ENCODE results near the gene CRTAC1. TPM values are rescaled to one million over a fixed set of nuclear protein-coding genes. Genes with fewer than 3 reads are reported as not detected.

CRTAC1 gene
- total RNA-seq, 1 experiment from 2014 or later: 0.46 TPM

DNA sequence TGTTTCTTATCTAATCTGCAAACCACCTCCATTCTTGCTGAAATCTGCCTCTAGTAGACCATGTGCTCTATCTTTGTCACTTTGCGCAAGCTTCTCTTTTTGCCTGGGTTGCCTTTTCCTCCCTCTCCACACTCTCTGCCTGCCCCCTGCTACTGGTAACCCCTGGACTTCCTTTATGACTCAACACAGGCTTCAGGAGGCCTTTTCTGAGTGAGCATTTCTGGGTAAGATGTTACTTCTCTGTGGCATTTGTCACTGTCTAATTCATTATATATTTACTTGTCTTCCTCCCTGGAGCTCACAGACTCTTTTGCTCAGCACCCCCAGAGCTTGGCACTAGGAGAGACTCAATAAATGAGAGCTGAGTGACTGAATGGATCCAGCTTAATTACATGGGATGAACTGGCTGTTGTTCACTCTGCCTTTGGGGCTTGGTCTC, 172.4 kb downstream of the CRTAC1 start:
- Histone ChIP-seq H4K91ac (ENCODE audit: insufficient read length, low read depth, low read length) (no peak overlapping the region), H3K4ac (ENCODE audit: low read depth, low read length) (no peak overlapping the region), H3K23me2 (ENCODE audit: insufficient read length, low read depth, low read length, poor library complexity, severe bottlenecking) (peaks cover 2% of the 10 kb centered on the region), H2AK5ac (ENCODE audit: insufficient read length, low read length) (no peak overlapping the region), H3K18ac (ENCODE audit: insufficient read length, low read depth, low read length) (no peak overlapping the region), H3K23ac (ENCODE audit: insufficient read length, low read depth, low read length) (no peak overlapping the region), H2BK5ac (ENCODE audit: insufficient read length, low read length) (no peak overlapping the region), H3K79me1 (ENCODE audit: insufficient read depth, low read depth, low read length, poor library complexity, severe bottlenecking) (no peaks in the 10 kb centered on the region), H3K9me3 (ENCODE audit: control insufficient read depth, low read depth, low read length) (no peaks in the 10 kb centered on the region), H2BK120ac (ENCODE audit: low read depth, low read length, poor library complexity, severe bottlenecking) (no peak overlapping the region), H3K27me3 (ENCODE audit: insufficient read depth, low read length) (no peaks in the 10 kb centered on the region; the same call in 1 of the 2 replicates), H2AFZ (ENCODE audit: low read length) (no peak overlapping the region), H4K8ac (replicated peaks; ENCODE audit: insufficient read length, low read depth, low read length) (no peak overlapping the region), H3T11ph (ENCODE audit: low read length) (no peak overlapping the region), H3K9ac (ENCODE audit: extremely low read depth, insufficient read length, low read length) (no peak overlapping the region), H3K4me2 (ENCODE audit: insufficient read depth, insufficient read length, low read length) (no peak overlapping the region), H3K27ac (ENCODE audit: insufficient read length, low read depth, low read length) (no peak overlapping the region), H2BK15ac (ENCODE audit: low read depth, low read length) (no peak overlapping the region), H3K79me2 (ENCODE audit: insufficient read depth, low read length) (no peaks in the 10 kb centered on the region), H2BK20ac (ENCODE audit: low read depth, low read length, poor library complexity, severe bottlenecking) (no peak overlapping the region), H3K14ac (ENCODE audit: insufficient read depth, low read length) (no peak overlapping the region), H3K56ac (ENCODE audit: insufficient read length, low read depth, low read length) (no peak overlapping the region), H3K4me1 (ENCODE audit: insufficient read depth, low read length) (no peaks in the 10 kb centered on the region; the same call in 1 of the 2 replicates), H4K20me1 (ENCODE audit: control insufficient read depth, insufficient read depth, insufficient read length) (no peaks in the 10 kb centered on the region), H4K5ac (ENCODE audit: insufficient read length, low read depth, low read length) (no peak overlapping the region), H2BK12ac (ENCODE audit: insufficient read length, low read depth, low read length) (no peak overlapping the region)
- TF ChIP-seq, protein P1, sequence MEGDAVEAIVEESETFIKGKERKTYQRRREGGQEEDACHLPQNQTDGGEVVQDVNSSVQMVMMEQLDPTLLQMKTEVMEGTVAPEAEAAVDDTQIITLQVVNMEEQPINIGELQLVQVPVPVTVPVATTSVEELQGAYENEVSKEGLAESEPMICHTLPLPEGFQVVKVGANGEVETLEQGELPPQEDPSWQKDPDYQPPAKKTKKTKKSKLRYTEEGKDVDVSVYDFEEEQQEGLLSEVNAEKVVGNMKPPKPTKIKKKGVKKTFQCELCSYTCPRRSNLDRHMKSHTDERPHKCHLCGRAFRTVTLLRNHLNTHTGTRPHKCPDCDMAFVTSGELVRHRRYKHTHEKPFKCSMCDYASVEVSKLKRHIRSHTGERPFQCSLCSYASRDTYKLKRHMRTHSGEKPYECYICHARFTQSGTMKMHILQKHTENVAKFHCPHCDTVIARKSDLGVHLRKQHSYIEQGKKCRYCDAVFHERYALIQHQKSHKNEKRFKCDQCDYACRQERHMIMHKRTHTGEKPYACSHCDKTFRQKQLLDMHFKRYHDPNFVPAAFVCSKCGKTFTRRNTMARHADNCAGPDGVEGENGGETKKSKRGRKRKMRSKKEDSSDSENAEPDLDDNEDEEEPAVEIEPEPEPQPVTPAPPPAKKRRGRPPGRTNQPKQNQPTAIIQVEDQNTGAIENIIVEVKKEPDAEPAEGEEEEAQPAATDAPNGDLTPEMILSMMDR (conservative IDR thresholded peaks at IDR 0.05): no peak
- peaks cover 26% of the 10 kb centered on the region for H3K27me3 Mint-ChIP-seq (ENCODE audit: low read depth)
- no peaks in the 10 kb centered on the region for H3K9me3 Mint-ChIP-seq
- no peaks in the 10 kb centered on the region for H3K36me3 Mint-ChIP-seq (ENCODE audit: insufficient read depth in 1 of 3, low read depth in 3 of 3)
- no peak for DNase-seq
- no peak overlapping the region for H3K27ac Mint-ChIP-seq
- H3K4me3 Mint-ChIP-seq: no peak overlapping the region
- H3K4me1 Mint-ChIP-seq: peaks cover 20 to 21% of the 10 kb centered on the region in 2 experiments
- no CpG with 5 or more reads among the region's 1 CpG for WGBS (ENCODE audit: extremely low coverage, insufficient read length, low lambda C conversion rate)

All from H9 (cell line).